Vagina (tissue), 2 donors: ENCODE results near the gene SF3B5.

ENCODE experiments used
- CTCF ChIP-seq, 3 experiments: fragments of 450-650 bp in 2 of 3; fragments of 200-600 bp in 1 of 3; sonication (generic) in 1 of 3; IDR thresholded peaks; one replicate each; pipeline ENCODE4 v1.5.1; 2017 to 2019; ENCODE audit warnings: antibody characterized with exemption in 3 of 3, mild to moderate bottlenecking in 2 of 3, moderate library complexity in 2 of 3
- POLR2AphosphoS5 ChIP-seq, 2 donors: sonication (generic); formaldehyde crosslinking; IDR thresholded peaks; one replicate each; pipeline ENCODE4 v1.9.0; 2017; ENCODE audit warnings: antibody characterized with exemption in 2 of 2, mild to moderate bottlenecking in 2 of 2, low read depth in 1 of 2; ENCODE audit not compliant: insufficient read depth in 1 of 2

- TF ChIP-seq CTCF (IDR thresholded peaks at IDR 0.05) = no peak
- no peak for TF ChIP-seq POLR2AphosphoS5 (IDR thresholded peaks at IDR 0.05; ENCODE audit: insufficient read depth in 1 of 2, low read depth in 1 of 2)
Observed at GRCh38 chr6:144139817-144140216, 44.4 kb upstream of the SF3B5 start.
